Transverse colon (tissue), 4 donors: ENCODE results near the gene ABL1.

Experiments used
- EP300 ChIP-seq: sonication (generic); formaldehyde crosslinking; IDR thresholded peaks from one replicate; pipeline ENCODE4 v1.6.1; 2017; ENCODE audit warnings: antibody characterized with exemption, low read depth
- POLR2A ChIP-seq: fragments of 450-650 bp; IDR thresholded peaks from one replicate; pipeline ENCODE4 v1.6.1; 2016; ENCODE audit warnings: antibody characterized with exemption, mild to moderate bottlenecking, moderate library complexity
- POLR2AphosphoS5 ChIP-seq, 3 donors: sonication (generic); formaldehyde crosslinking; IDR thresholded peaks; one replicate each; pipeline ENCODE4 v1.6.1; 2016; ENCODE audit warnings: antibody characterized with exemption in 3 of 3
- TF ChIP-seq, protein P1 (sequence below), 5 experiments: fragments of 200-600 bp in 3 of 5; fragments of 450-650 bp in 2 of 5; sonication (generic) in 3 of 5; IDR thresholded peaks; 1 replicate in 2 of 5; 2 replicates in 3 of 5; pipeline ENCODE4 v1.5.1; 2016 to 2017; ENCODE audit warnings: antibody characterized with exemption in 5 of 5, inconsistent platforms in 3 of 5, mild to moderate bottlenecking in 2 of 5, moderate library complexity in 1 of 5

DNA sequence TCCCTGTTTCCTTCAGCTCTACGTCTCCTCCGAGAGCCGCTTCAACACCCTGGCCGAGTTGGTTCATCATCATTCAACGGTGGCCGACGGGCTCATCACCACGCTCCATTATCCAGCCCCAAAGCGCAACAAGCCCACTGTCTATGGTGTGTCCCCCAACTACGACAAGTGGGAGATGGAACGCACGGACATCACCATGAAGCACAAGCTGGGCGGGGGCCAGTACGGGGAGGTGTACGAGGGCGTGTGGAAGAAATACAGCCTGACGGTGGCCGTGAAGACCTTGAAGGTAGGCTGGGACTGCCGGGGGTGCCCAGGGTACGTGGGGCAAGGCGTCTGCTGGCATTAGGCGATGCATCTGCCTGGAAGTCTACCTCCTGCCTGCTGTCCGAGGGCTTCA lies 27.7 kb downstream of the ABL1 start:
- TF ChIP-seq, protein P1, sequence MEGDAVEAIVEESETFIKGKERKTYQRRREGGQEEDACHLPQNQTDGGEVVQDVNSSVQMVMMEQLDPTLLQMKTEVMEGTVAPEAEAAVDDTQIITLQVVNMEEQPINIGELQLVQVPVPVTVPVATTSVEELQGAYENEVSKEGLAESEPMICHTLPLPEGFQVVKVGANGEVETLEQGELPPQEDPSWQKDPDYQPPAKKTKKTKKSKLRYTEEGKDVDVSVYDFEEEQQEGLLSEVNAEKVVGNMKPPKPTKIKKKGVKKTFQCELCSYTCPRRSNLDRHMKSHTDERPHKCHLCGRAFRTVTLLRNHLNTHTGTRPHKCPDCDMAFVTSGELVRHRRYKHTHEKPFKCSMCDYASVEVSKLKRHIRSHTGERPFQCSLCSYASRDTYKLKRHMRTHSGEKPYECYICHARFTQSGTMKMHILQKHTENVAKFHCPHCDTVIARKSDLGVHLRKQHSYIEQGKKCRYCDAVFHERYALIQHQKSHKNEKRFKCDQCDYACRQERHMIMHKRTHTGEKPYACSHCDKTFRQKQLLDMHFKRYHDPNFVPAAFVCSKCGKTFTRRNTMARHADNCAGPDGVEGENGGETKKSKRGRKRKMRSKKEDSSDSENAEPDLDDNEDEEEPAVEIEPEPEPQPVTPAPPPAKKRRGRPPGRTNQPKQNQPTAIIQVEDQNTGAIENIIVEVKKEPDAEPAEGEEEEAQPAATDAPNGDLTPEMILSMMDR (IDR thresholded peaks at IDR 0.05): no peak
- TF ChIP-seq EP300 (no peak), POLR2A (no peak), POLR2AphosphoS5 (IDR thresholded peaks at IDR 0.05) (peak in 1 of 3 donors; percentile 4)
